ENCODE results near the gene PEF1. TPM values are rescaled to one million over a fixed set of nuclear protein-coding genes. Genes with fewer than 3 reads are reported as not detected.

Gene PEF1
- total RNA-seq, 2 donors from 2014 or later, result 51.4 to 59.1 TPM

DNA sequence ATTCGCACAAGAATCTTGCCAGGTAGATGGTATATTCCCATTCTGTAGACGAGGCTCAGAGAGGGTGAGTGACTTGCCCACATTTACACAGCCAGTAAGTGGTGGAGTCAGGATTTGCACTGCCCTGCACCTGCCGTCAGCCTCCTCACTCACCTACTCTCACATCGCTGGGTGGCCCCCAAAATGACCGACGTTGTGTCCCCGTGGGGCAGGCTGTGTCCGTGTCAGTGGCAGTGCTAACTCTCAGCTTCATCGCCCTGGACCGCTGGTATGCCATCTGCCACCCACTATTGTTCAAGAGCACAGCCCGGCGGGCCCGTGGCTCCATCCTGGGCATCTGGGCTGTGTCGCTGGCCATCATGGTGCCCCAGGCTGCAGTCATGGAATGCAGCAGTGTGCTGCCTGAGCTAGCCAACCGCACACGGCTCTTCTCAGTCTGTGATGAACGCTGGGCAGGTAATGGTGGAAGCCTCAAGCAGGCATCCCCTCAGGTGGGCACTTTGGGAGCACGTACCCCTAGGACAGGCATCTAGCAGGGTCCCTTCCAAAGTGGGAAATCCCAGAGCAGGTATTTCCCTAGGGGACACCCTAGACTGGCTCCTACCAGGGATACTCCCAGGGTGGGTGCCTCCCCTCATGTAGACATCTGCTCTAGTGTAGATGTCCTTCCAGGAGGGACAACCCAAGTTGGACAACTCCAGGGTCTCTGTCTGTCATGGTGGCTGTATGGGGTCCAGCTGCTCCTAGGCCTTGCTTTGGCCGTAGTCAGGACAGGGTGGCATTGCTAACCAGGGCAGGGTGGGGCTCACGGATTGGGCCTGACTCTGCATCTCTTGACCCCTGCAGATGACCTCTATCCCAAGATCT is 23.8 kb downstream of the PEF1 start:
- H3K36me3 Mint-ChIP-seq (ENCODE audit: low read depth), result no peaks in the 10 kb centered on the region
- Histone ChIP-seq H3K9me3 (ENCODE audit: control insufficient read depth, low read length) (no peaks in the 10 kb centered on the region), H3K36me3 (ENCODE audit: control insufficient read depth, insufficient read depth, low read length) (no peaks in the 10 kb centered on the region), H3K4me3 (ENCODE audit: low read length) (no peak overlapping the region), H3K27me3 (ENCODE audit: control insufficient read depth, insufficient read depth, low read length, poor library complexity, severe bottlenecking) (peaks cover 20% of the 10 kb centered on the region), H3K4me1 (ENCODE audit: control insufficient read depth, insufficient read depth, low read length) (no peaks in the 10 kb centered on the region), H3K27ac (ENCODE audit: low read depth, low read length) (no peak overlapping the region), H3K9ac (ENCODE audit: extremely low read depth, low read length, poor library complexity, severe bottlenecking) (no peak overlapping the region)
- 90 to 93% methylated on average over 10 to 20 of the region's 20 CpGs for WGBS, 2 experiments (ENCODE audit: insufficient coverage in 1 of 2, insufficient read length in 1 of 2)
- H3K27ac Mint-ChIP-seq, result no peak overlapping the region
- no peak overlapping the region for H3K4me3 Mint-ChIP-seq
- DNase-seq, result no peak
- no peaks in the 10 kb centered on the region for H3K9me3 Mint-ChIP-seq
- no peaks in the 10 kb centered on the region for H3K4me1 Mint-ChIP-seq
- H3K27me3 Mint-ChIP-seq (ENCODE audit: insufficient read depth), result peaks cover 34% of the 10 kb centered on the region
- no peak for TF ChIP-seq CTCF (conservative IDR thresholded peaks at IDR 0.05)

DNA sequence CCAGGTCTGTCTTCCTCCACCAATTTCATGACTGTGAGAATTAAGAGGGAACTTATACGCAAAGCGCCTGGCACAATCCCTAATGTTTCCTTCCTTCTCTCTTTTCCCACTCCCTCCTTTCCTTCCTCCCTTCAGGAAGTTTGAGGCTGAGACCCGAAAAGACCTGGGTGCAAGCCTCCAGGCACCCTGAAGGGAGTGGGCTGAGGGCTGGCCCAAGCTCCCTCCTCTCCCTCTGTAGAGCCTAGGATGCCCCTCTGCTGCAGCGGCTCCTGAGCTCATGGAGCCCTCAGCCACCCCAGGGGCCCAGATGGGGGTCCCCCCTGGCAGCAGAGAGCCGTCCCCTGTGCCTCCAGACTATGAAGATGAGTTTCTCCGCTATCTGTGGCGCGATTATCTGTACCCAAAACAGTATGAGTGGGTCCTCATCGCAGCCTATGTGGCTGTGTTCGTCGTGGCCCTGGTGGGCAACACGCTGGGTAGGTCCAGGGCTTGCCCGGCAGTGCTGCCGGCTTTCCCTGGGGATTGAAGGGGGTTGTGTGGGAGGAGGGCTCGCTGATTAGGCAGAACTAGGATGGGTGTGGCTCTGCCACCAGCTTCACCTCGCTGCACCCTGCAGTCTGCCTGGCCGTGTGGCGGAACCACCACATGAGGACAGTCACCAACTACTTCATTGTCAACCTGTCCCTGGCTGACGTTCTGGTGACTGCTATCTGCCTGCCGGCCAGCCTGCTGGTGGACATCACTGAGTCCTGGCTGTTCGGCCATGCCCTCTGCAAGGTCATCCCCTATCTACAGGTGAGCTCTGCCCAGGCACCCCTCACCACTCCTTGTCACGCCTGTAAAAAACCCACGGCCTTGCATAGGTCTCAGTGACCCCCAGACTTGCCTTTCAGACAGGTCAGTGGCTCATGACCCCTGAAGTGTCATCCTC is 25.5 kb downstream of the PEF1 start:
- H3K9me3 Mint-ChIP-seq, result no peaks in the 10 kb centered on the region
- H3K4me3 Mint-ChIP-seq, result no peak overlapping the region
- Histone ChIP-seq H3K27ac (ENCODE audit: low read depth, low read length) (no peak overlapping the region), H3K9ac (ENCODE audit: extremely low read depth, low read length, poor library complexity, severe bottlenecking) (no peak overlapping the region), H3K4me1 (ENCODE audit: control insufficient read depth, insufficient read depth, low read length) (no peaks in the 10 kb centered on the region), H3K9me3 (ENCODE audit: control insufficient read depth, low read length) (no peaks in the 10 kb centered on the region), H3K4me3 (ENCODE audit: low read length) (no peak overlapping the region), H3K36me3 (ENCODE audit: control insufficient read depth, insufficient read depth, low read length) (no peaks in the 10 kb centered on the region), H3K27me3 (ENCODE audit: control insufficient read depth, insufficient read depth, low read length, poor library complexity, severe bottlenecking) (peaks cover 26% of the 10 kb centered on the region)
- no peak for DNase-seq
- H3K27me3 Mint-ChIP-seq (ENCODE audit: insufficient read depth), result peaks cover 39% of the 10 kb centered on the region
- H3K4me1 Mint-ChIP-seq, result no peaks in the 10 kb centered on the region
- 78 to 82% methylated on average over 11 to 23 of the region's 23 CpGs for WGBS, 2 experiments (ENCODE audit: insufficient coverage in 1 of 2, insufficient read length in 1 of 2)
- no peak overlapping the region for H3K27ac Mint-ChIP-seq
- H3K36me3 Mint-ChIP-seq (ENCODE audit: low read depth), result no peaks in the 10 kb centered on the region
- TF ChIP-seq CTCF (conservative IDR thresholded peaks at IDR 0.05), result no peak

- Mint-ChIP-seq H3K36me3 (ENCODE audit: low read depth) (no peaks in the 10 kb centered on the region), H3K4me1 (no peaks in the 10 kb centered on the region), H3K9me3 (no peaks in the 10 kb centered on the region), H3K27me3 (ENCODE audit: insufficient read depth) (peaks cover 39% of the 10 kb centered on the region), H3K4me3 (peak overlapping the region; percentile 59), H3K27ac (no peak overlapping the region)
- no peak overlapping the region for H3K27ac ChIP-seq (ENCODE audit: low read depth, low read length)
- H3K4me3 ChIP-seq (ENCODE audit: low read length), result peak overlapping the region; percentile 81
- H3K4me1 ChIP-seq (ENCODE audit: control insufficient read depth, insufficient read depth, low read length), result no peaks in the 10 kb centered on the region
- H3K9me3 ChIP-seq (ENCODE audit: control insufficient read depth, low read length), result no peaks in the 10 kb centered on the region
- TF ChIP-seq CTCF (conservative IDR thresholded peaks at IDR 0.05), result peak; percentile 99
- DNase-seq, result peak; percentile 91
- no peak overlapping the region for H3K9ac ChIP-seq (ENCODE audit: extremely low read depth, low read length, poor library complexity, severe bottlenecking)
- H3K27me3 ChIP-seq (ENCODE audit: control insufficient read depth, insufficient read depth, low read length, poor library complexity, severe bottlenecking), result peaks cover 26% of the 10 kb centered on the region
- 12 to 56% methylated on average over 10 to 56 of the region's 56 CpGs for WGBS, 2 experiments (ENCODE audit: insufficient coverage in 1 of 2, insufficient read length in 1 of 2)
- H3K36me3 ChIP-seq (ENCODE audit: control insufficient read depth, insufficient read depth, low read length), result no peaks in the 10 kb centered on the region
Observed at GRCh38 chr1:31617916-31618746, 26.5 kb downstream of the PEF1 start.

Measured in endodermal cell (in vitro differentiated cells).